HG02642 (cell line): Measurements from ENCODE around the gene CLN5.

Experiments used
- ATAC-seq: cut with Tn5 transposase; IDR thresholded peaks from one replicate; pipeline ENCODE4 v1.9.1; 2021; ENCODE audit warnings: mild to moderate bottlenecking; ENCODE audit not compliant: unreplicated experiment, poor library complexity

The CLN5 gene

DNA sequence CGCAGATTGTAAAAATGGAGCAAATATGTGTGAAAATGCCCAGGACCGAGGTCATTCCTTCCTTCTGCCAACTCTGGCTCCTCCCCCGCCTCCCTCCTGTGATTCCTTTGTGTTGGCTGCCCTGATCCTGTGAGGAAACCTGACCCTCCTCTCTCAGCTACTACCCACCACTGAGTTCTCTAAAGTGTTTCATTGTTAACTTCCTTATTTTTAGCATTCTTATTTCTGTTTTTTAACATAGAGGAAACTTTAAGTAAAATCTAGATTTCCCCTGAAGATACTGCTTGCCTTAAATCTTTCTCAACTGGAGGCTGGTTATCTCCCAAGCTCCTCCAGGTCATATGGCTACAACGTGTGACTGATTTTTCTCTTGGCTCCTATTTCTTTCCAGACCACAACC is 56.8 kb downstream of the CLN5 start:
- no peak for ATAC-seq

DNA sequence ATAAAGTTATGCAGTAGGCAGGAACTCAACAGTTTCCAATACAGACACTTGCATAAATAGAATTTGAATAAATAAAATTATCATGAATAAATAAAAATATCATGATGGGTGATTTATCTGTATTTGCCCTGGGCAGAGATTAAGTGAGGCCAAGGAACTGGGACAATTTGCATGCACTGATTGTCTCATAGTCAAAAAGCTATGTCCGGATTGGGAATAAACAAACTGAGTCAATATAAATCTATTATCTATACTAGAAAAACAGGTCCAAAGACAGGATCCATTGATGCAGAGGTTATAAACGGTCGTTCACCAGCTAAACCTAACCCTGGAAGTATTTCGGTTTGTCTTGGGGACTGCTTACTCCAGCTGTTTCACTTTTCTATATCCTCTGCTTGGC is 61.3 kb downstream of the CLN5 start:
- ATAC-seq = no peak
